GM19043 (cell line): ENCODE measurements around the gene FOXP1.
A peak's percentile ranks its signal among the peaks of the same experiment; 100 is the strongest.

ENCODE experiments used
- ATAC-seq: cut with Tn5 transposase; IDR thresholded peaks from one replicate; pipeline ENCODE4 v1.9.1; 2021; ENCODE audit warnings: low read depth; ENCODE audit not compliant: unreplicated experiment

The FOXP1 gene

GRCh38 chr3:71078723-71079525, 504.6 kb downstream of the FOXP1 start:
- ATAC-seq = no peak

GRCh38 chr3:71078199-71078598, 505.3 kb downstream of the FOXP1 start:
- ATAC-seq = no peak

- no peak for ATAC-seq
Observed at GRCh38 chr3:71077070-71077469, 506.5 kb downstream of the FOXP1 start.

GRCh38 chr3:71076361-71077002, 507.0 kb downstream of the FOXP1 start:
- no peak for ATAC-seq

GRCh38 chr3:71075494-71075893, 508.0 kb downstream of the FOXP1 start:
- no peak for ATAC-seq

GRCh38 chr3:71074423-71074822, 509.1 kb downstream of the FOXP1 start:
- ATAC-seq = no peak

GRCh38 chr3:71072986-71073385, 510.5 kb downstream of the FOXP1 start:
- no peak for ATAC-seq

- no peak for ATAC-seq
Observed at GRCh38 chr3:71072287-71072686, 511.2 kb downstream of the FOXP1 start.

GRCh38 chr3:71070497-71071463, 512.7 kb downstream of the FOXP1 start:
- no peak for ATAC-seq

- ATAC-seq = peak; percentile 47
Observed at GRCh38 chr3:71069797-71070196, 513.7 kb downstream of the FOXP1 start.

GRCh38 chr3:71067977-71068654, 515.4 kb downstream of the FOXP1 start:
- ATAC-seq = no peak

- ATAC-seq = no peak
Observed at GRCh38 chr3:71066849-71067261, 516.7 kb downstream of the FOXP1 start.

- no peak for ATAC-seq
Observed at GRCh38 chr3:71066356-71066755, 517.2 kb downstream of the FOXP1 start.

GRCh38 chr3:71065764-71066013, 517.8 kb downstream of the FOXP1 start:
- no peak for ATAC-seq

- ATAC-seq = no peak
Observed at GRCh38 chr3:71064956-71065763, 518.4 kb downstream of the FOXP1 start.

GRCh38 chr3:71064291-71064955, 519.1 kb downstream of the FOXP1 start:
- ATAC-seq = no peak

GRCh38 chr3:71063773-71064290, 519.7 kb downstream of the FOXP1 start:
- ATAC-seq = no peak

GRCh38 chr3:71062952-71063772, 520.4 kb downstream of the FOXP1 start:
- ATAC-seq = no peak
